GM12878 (cell line): ENCODE data around the gene IGSF6. TPM values are rescaled to one million over a fixed set of nuclear protein-coding genes. Genes with fewer than 3 reads are reported as not detected.

Experiments
- BMI1 ChIP-seq: fragments of 450-650 bp; IDR thresholded peaks from 2 replicates; pipeline ENCODE4 v1.6.1; 2016; ENCODE audit warnings: mild to moderate bottlenecking, moderate library complexity, borderline replicate concordance
- CHD1 ChIP-seq: IDR thresholded peaks from 2 replicates; pipeline ENCODE4 v1.6.1; 2012; ENCODE audit warnings: low read depth, low read length, improper control_type of control experiment
- E4F1 ChIP-seq: fragments of 450-650 bp; IDR thresholded peaks from 2 replicates; pipeline ENCODE4 v1.6.1; 2018; ENCODE audit warnings: borderline replicate concordance, mild to moderate bottlenecking; ENCODE audit not compliant: partially characterized antibody
- FOXM1 ChIP-seq: IDR thresholded peaks from 2 replicates; pipeline ENCODE4 v1.6.1; 2012; ENCODE audit warnings: low read depth, mild to moderate bottlenecking, inconsistent platforms, low read length, moderate library complexity
- KDM1A ChIP-seq: fragments of 200-600 bp; sonication (generic); IDR thresholded peaks from 2 replicates; pipeline ENCODE4 v1.6.1; 2016; ENCODE audit warnings: borderline replicate concordance
- MAX ChIP-seq: IDR thresholded peaks from 2 replicates; pipeline ENCODE4 v1.6.1; 2012; ENCODE audit warnings: low read depth, low read length, improper control_type of control experiment
- MYC ChIP-seq: IDR thresholded peaks from 2 replicates; pipeline ENCODE4 v1.6.1; 2011; ENCODE audit warnings: mild to moderate bottlenecking, low read length, moderate library complexity, inconsistent platforms; ENCODE audit not compliant: insufficient read depth, insufficient replicate concordance, insufficient read length, severe bottlenecking
- NR2C1 ChIP-seq: fragments of 450-650 bp; IDR thresholded peaks from 2 replicates; pipeline ENCODE4 v1.6.1; 2017; ENCODE audit warnings: antibody characterized with exemption, mild to moderate bottlenecking, moderate library complexity
- RBBP5 ChIP-seq: fragments of 200-600 bp; sonication (generic); conservative IDR thresholded peaks from 2 replicates; pipeline ENCODE4 v1.6.1; 2016
- RUNX3 ChIP-seq: IDR thresholded peaks from 2 replicates; pipeline ENCODE4 v1.6.1; 2012; ENCODE audit warnings: low read length, inconsistent platforms
- SMAD5 ChIP-seq: IDR thresholded peaks from 2 replicates; pipeline ENCODE4 v1.6.1; 2016; ENCODE audit warnings: antibody characterized with exemption, low read depth
- SREBF2 ChIP-seq: IDR thresholded peaks from 2 replicates; pipeline ENCODE4 v1.6.1; 2012; ENCODE audit warnings: mild to moderate bottlenecking, low read length
- TARDBP ChIP-seq: IDR thresholded peaks from 2 replicates; pipeline ENCODE4 v1.6.1; 2016; ENCODE audit warnings: borderline replicate concordance
- ZNF592 ChIP-seq: fragments of 450-650 bp; IDR thresholded peaks from 2 replicates; pipeline ENCODE4 v1.6.1; 2017; ENCODE audit warnings: mild to moderate bottlenecking, moderate library complexity
- polyA plus RNA-seq, 11 experiments: library from polyadenylated mRNA; depleted of rRNA in 4 of 11; unstranded in 6 of 11; stranded (reverse) in 5 of 11; fragments of >200 nt; fragmentation: Nextera tagmentation in 4 of 11; fragmentation: Illumina TruSeq in 1 of 11; extraction: Ambion mirVana in 4 of 11; extraction: Trizol in 1 of 11; gene quantifications; 1 replicate in 1 of 11; 2 replicates in 10 of 11; pipeline versions ENCODE4 v1.2.1 to v1.2.3, GENCODE V29; 2011 to 2016; ENCODE audit warnings: inconsistent platforms in 2 of 11, missing spikeins in 2 of 11, low read depth in 1 of 11
- total RNA-seq, 4 experiments: library from RNA; depleted of rRNA in 3 of 4; stranded (reverse); fragments of >200 nt in 3 of 4; fragmentation: Illumina TruSeq in 1 of 4; extraction: Trizol in 1 of 4; gene quantifications; 2 replicates each; pipeline versions ENCODE4 v1.2.1 to v1.2.3, GENCODE V29; 2013 to 2021
- TF ChIP-seq, protein P1 (sequence below): fragments of 450-650 bp; conservative IDR thresholded peaks from 2 replicates; pipeline ENCODE4 v1.6.1; 2017; ENCODE audit warnings: mild to moderate bottlenecking, moderate library complexity
- TF ChIP-seq, protein P2 (sequence below): IDR thresholded peaks from 2 replicates; pipeline ENCODE4 v1.6.1; 2011; ENCODE audit warnings: mild to moderate bottlenecking, low read depth, low read length, moderate library complexity; ENCODE audit not compliant: insufficient replicate concordance
- TF ChIP-seq, protein P3 (sequence below): fragments of 450-650 bp; IDR thresholded peaks from 2 replicates; pipeline ENCODE4 v1.6.1; 2017; ENCODE audit warnings: low read depth, mild to moderate bottlenecking, moderate library complexity

IGSF6 gene
- total and polyA plus RNA-seq, 10 of the 15 experiments (the other 5 are each of a cell fraction or from before 2014, with no cell fraction given): 0.32 to 1.2 (median 0.72) TPM

DNA sequence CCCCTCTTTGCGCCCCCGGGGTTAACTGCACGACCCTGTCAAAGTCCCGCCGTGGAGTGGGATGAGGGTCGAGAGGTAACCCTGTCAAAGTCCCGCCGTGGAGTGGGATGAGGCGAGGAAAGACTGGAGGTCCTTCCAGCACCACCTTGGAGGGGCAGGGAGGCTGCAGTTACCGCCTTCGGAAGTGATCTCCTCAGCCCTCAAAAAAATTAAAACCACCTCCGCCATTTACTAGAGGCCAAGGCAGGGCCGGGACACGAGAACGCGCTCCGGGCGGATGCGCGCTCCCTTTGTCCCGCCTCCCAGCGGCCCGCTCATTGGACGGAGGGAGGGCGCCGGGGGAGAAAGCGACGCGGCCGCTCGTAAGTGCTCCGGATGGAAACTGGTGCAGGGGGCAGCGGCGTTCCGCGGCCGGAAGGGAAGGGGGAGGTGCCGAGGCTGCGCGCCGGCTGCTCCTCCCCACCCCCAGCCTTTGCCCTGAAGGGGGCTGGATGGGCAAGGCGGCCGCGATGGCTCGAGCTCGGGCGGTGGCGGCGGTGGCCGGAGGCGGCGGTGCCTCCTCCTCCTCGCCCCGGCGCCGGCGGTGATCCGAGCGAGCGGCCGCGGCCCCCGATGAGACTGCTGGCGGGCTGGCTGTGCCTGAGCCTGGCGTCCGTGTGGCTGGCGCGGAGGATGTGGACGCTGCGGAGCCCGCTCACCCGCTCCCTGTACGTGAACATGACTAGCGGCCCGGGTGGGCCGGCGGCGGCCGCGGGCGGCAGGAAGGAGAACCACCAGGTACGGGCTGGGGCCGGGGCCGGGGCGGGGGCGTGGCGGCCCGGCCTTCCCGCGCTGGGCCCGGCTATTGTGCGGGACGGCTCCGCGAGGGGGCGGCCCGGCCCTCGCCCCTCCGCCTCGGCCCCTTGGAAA, 53.0 kb downstream of the IGSF6 start, which contains the start of gene METTL9 (continued):
- TF ChIP-seq E4F1 (peak; percentile 30), ZNF592 (no peak), MYC (peak; percentile 68), SMAD5 (peak; percentile 92), TARDBP (peak; percentile 82; the same call in 1 of the 2 replicates), BMI1 (no peak), KDM1A (no peak), NR2C1 (peak; percentile 92), FOXM1 (no peak), SREBF2 (peak; percentile 48; the same call in 1 of the 2 replicates), MAX (peak; percentile 68), CHD1 (no peak), RUNX3 (0 out of 2 replicates have a peak, but pooled peaks have one; percentile 18), RBBP5 (no peak)
- TF ChIP-seq, protein P1, sequence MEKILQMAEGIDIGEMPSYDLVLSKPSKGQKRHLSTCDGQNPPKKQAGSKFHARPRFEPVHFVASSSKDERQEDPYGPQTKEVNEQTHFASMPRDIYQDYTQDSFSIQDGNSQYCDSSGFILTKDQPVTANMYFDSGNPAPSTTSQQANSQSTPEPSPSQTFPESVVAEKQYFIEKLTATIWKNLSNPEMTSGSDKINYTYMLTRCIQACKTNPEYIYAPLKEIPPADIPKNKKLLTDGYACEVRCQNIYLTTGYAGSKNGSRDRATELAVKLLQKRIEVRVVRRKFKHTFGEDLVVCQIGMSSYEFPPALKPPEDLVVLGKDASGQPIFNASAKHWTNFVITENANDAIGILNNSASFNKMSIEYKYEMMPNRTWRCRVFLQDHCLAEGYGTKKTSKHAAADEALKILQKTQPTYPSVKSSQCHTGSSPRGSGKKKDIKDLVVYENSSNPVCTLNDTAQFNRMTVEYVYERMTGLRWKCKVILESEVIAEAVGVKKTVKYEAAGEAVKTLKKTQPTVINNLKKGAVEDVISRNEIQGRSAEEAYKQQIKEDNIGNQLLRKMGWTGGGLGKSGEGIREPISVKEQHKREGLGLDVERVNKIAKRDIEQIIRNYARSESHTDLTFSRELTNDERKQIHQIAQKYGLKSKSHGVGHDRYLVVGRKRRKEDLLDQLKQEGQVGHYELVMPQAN: peak; percentile 78
- TF ChIP-seq, protein P2, sequence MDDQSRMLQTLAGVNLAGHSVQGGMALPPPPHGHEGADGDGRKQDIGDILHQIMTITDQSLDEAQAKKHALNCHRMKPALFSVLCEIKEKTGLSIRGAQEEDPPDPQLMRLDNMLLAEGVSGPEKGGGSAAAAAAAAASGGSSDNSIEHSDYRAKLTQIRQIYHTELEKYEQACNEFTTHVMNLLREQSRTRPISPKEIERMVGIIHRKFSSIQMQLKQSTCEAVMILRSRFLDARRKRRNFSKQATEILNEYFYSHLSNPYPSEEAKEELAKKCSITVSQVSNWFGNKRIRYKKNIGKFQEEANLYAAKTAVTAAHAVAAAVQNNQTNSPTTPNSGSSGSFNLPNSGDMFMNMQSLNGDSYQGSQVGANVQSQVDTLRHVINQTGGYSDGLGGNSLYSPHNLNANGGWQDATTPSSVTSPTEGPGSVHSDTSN: no peak
- TF ChIP-seq, protein P3, sequence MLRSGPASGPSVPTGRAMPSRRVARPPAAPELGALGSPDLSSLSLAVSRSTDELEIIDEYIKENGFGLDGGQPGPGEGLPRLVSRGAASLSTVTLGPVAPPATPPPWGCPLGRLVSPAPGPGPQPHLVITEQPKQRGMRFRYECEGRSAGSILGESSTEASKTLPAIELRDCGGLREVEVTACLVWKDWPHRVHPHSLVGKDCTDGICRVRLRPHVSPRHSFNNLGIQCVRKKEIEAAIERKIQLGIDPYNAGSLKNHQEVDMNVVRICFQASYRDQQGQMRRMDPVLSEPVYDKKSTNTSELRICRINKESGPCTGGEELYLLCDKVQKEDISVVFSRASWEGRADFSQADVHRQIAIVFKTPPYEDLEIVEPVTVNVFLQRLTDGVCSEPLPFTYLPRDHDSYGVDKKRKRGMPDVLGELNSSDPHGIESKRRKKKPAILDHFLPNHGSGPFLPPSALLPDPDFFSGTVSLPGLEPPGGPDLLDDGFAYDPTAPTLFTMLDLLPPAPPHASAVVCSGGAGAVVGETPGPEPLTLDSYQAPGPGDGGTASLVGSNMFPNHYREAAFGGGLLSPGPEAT: peak; percentile 81
